ENCODE measurements around the gene EXOC5.

DNA sequence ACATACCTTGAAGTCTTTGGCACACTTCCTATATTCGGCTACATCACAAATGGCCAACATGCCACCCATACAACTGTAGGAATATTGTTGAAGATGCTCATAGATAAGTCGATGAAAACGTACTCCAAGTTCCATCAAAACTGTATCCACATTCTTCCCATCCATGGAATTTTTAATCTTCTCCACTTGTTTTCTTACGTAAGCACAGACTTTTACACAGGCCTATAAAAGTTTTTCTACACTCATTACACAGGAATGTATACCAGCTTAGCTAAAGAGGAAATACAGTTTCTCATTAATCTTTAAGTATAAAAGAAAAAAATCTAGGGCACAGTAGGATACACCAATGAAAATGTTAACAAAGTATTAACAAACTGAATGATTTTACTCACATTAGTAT, 59.1 kb downstream of the EXOC5 start:
- TF ChIP-seq, protein P1, sequence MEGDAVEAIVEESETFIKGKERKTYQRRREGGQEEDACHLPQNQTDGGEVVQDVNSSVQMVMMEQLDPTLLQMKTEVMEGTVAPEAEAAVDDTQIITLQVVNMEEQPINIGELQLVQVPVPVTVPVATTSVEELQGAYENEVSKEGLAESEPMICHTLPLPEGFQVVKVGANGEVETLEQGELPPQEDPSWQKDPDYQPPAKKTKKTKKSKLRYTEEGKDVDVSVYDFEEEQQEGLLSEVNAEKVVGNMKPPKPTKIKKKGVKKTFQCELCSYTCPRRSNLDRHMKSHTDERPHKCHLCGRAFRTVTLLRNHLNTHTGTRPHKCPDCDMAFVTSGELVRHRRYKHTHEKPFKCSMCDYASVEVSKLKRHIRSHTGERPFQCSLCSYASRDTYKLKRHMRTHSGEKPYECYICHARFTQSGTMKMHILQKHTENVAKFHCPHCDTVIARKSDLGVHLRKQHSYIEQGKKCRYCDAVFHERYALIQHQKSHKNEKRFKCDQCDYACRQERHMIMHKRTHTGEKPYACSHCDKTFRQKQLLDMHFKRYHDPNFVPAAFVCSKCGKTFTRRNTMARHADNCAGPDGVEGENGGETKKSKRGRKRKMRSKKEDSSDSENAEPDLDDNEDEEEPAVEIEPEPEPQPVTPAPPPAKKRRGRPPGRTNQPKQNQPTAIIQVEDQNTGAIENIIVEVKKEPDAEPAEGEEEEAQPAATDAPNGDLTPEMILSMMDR (conservative IDR thresholded peaks at IDR 0.05), result no peak
- TF ChIP-seq ZFX (IDR thresholded peaks at IDR 0.05), result no peak

Measured in C4-2B (cell line).